Prostate gland (tissue), 2 donors: ENCODE measurements around the gene ANKRD42. TPM values are rescaled to one million over a fixed set of nuclear protein-coding genes. Genes with fewer than 3 reads are reported as not detected.

Experiments used
- DNase-seq: peaks from one replicate; pipeline ENCODE4 v3.0.0-alpha.2; 2019; ENCODE audit warnings: low spot score
- H3K27ac ChIP-seq, 2 donors: fragments of 200-600 bp; sonication (generic); 2 replicates each; pipeline ENCODE4 v1.5.1; 2017 to 2019
- H3K27me3 ChIP-seq: fragments of 200-600 bp; sonication (generic); replicated peaks from 2 replicates; pipeline ENCODE4 v1.5.1; 2019; ENCODE audit not compliant: insufficient read depth
- H3K36me3 ChIP-seq, 2 donors: fragments of 200-600 bp; sonication (generic); 1 replicate in 1 of 2; 2 replicates in 1 of 2; pipeline versions ENCODE4 v1.5.1 to v1.8.1; 2017 to 2019
- H3K4me1 ChIP-seq: fragments of 200-600 bp; sonication (generic); replicated peaks from 2 replicates; pipeline ENCODE4 v1.5.1; 2019
- H3K4me3 ChIP-seq, 2 donors: fragments of 200-600 bp; sonication (generic); 2 replicates each; pipeline ENCODE4 v1.5.1; 2017 to 2019
- H3K9me3 ChIP-seq: fragments of 200-600 bp; sonication (generic); 2 replicates; pipeline ENCODE4 v1.5.1; 2017
- POLR2A ChIP-seq: fragments of 450-650 bp; IDR thresholded peaks from one replicate; pipeline ENCODE4 v1.6.1; 2016; ENCODE audit warnings: antibody characterized with exemption, mild to moderate bottlenecking
- POLR2AphosphoS5 ChIP-seq: sonication (generic); formaldehyde crosslinking; IDR thresholded peaks from one replicate; pipeline ENCODE4 v1.6.1; 2017; ENCODE audit warnings: antibody characterized with exemption
- WGBS: methylation state at CpG from one replicate; pipeline ENCODE4 v1.1.5; 2018; 5-methylcytosine and 5-hydroxymethylcytosine counted together
- intact Hi-C: fragments of 100-400 bp; cut with DNase I; formaldehyde crosslinking; loops from one replicate; pipeline ENCODE4 v1.14.2; 2022
- total RNA-seq, 2 donors: library from RNA; depleted of rRNA; stranded (reverse); fragments of >200 nt; gene quantifications; one replicate each; pipeline ENCODE4 v1.1.0, GENCODE V29; 2016
- TF ChIP-seq, protein P1 (sequence below), 4 experiments: fragments of 200-600 bp in 2 of 4; fragments of 450-650 bp in 2 of 4; sonication (generic) in 2 of 4; IDR thresholded peaks; 1 replicate in 3 of 4; 2 replicates in 1 of 4; pipeline ENCODE4 v1.5.1; 2016 to 2019; ENCODE audit warnings: antibody characterized with exemption in 4 of 4, mild to moderate bottlenecking in 2 of 4, moderate library complexity in 2 of 4

Gene ANKRD42
- total RNA-seq, 2 donors from 2014 or later = 11.6 to 24.5 TPM

GRCh38 chr11:83222499-83222898 lies 29.0 kb downstream of the ANKRD42 start:
- no peak overlapping the region for H3K27ac ChIP-seq
- H3K27me3 ChIP-seq = no peaks in the 10 kb centered on the region
- TF ChIP-seq POLR2A (no peak), POLR2AphosphoS5 (no peak)
- TF ChIP-seq, protein P1, sequence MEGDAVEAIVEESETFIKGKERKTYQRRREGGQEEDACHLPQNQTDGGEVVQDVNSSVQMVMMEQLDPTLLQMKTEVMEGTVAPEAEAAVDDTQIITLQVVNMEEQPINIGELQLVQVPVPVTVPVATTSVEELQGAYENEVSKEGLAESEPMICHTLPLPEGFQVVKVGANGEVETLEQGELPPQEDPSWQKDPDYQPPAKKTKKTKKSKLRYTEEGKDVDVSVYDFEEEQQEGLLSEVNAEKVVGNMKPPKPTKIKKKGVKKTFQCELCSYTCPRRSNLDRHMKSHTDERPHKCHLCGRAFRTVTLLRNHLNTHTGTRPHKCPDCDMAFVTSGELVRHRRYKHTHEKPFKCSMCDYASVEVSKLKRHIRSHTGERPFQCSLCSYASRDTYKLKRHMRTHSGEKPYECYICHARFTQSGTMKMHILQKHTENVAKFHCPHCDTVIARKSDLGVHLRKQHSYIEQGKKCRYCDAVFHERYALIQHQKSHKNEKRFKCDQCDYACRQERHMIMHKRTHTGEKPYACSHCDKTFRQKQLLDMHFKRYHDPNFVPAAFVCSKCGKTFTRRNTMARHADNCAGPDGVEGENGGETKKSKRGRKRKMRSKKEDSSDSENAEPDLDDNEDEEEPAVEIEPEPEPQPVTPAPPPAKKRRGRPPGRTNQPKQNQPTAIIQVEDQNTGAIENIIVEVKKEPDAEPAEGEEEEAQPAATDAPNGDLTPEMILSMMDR (IDR thresholded peaks at IDR 0.05) = no peak
- intact Hi-C loops = no loop called here
- no peaks in the 10 kb centered on the region for H3K36me3 ChIP-seq
- H3K4me3 ChIP-seq = no peak overlapping the region
- no peaks in the 10 kb centered on the region for H3K4me1 ChIP-seq
- 97% methylated on average over 1 of the region's 1 CpG for WGBS
- no peaks in the 10 kb centered on the region for H3K9me3 ChIP-seq
- no peak for DNase-seq

DNA sequence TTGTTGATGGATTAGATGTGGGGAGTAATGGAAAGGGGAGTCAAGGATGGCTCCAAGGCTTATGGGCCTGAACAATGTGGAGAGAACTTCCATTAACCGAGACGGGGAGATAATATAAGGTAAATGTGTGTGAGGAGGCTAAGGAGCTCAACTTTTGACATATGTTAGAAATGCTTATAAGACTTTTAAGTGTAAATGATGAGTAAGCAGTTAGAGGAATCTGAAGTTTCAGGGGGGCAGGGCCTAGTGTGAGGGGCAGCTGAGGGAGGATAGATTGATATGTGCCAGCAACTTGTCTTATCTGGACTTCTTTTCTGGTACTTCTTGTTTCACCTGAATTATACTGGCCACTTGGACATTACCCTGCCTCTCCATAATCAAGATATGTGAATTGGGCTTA lies 29.9 kb downstream of the ANKRD42 start:
- Histone ChIP-seq H3K36me3 (no peaks in the 10 kb centered on the region), H3K9me3 (no peaks in the 10 kb centered on the region), H3K27me3 (no peaks in the 10 kb centered on the region), H3K27ac (no peak overlapping the region), H3K4me3 (no peak overlapping the region), H3K4me1 (no peaks in the 10 kb centered on the region)
- intact Hi-C loops = no loop called here
- WGBS = 95% methylated on average over 2 of the region's 2 CpGs
- TF ChIP-seq POLR2AphosphoS5 = no peak
- no peak for TF ChIP-seq POLR2A
- TF ChIP-seq, protein P1 (IDR thresholded peaks at IDR 0.05) = no peak
- DNase-seq = no peak

GRCh38 chr11:83235825-83236224 lies 42.3 kb downstream of the ANKRD42 start:
- H3K4me3 ChIP-seq = no peak overlapping the region
- H3K4me1 ChIP-seq = no peaks in the 10 kb centered on the region
- no peak for DNase-seq
- H3K27ac ChIP-seq = no peak overlapping the region
- intact Hi-C loops = no loop called here
- H3K36me3 ChIP-seq = no peaks in the 10 kb centered on the region
- TF ChIP-seq POLR2AphosphoS5 = no peak
- TF ChIP-seq, protein P1 (IDR thresholded peaks at IDR 0.05) = no peak
- TF ChIP-seq POLR2A = no peak
- H3K9me3 ChIP-seq = no peaks in the 10 kb centered on the region
- 28% methylated on average over 1 of the region's 1 CpG for WGBS
- no peaks in the 10 kb centered on the region for H3K27me3 ChIP-seq

DNA sequence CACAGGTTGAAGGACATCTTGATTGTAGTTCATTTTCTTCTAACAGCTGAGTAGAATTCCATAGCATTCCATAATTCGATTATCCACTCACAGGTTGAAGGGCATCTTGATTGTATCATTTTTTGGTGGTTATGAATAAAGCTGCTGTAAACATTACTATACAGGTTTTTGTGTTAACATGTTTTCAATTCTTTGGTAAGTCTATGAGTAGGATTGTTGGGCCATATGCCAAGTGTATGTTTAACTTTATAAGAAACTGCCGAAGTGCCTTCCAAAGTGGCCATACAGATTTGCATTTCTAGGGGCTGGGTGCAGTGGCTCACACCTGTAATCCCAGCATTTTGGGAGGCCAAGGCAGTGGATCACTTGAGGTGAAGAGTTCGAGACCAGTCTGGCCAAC lies 44.6 kb downstream of the ANKRD42 start:
- no peak for TF ChIP-seq POLR2AphosphoS5
- TF ChIP-seq, protein P1 (IDR thresholded peaks at IDR 0.05) = no peak
- no peak for TF ChIP-seq POLR2A
- Histone ChIP-seq H3K4me3 (no peak overlapping the region), H3K4me1 (no peaks in the 10 kb centered on the region), H3K9me3 (no peaks in the 10 kb centered on the region), H3K36me3 (no peaks in the 10 kb centered on the region), H3K27me3 (no peaks in the 10 kb centered on the region), H3K27ac (no peak overlapping the region)
- intact Hi-C loops = no loop called here
- no peak for DNase-seq
- 47% methylated on average over 3 of the region's 3 CpGs for WGBS

- Histone ChIP-seq H3K27ac (no peak overlapping the region), H3K9me3 (no peaks in the 10 kb centered on the region), H3K36me3 (no peaks in the 10 kb centered on the region), H3K4me1 (no peaks in the 10 kb centered on the region), H3K4me3 (no peak overlapping the region), H3K27me3 (no peaks in the 10 kb centered on the region)
- WGBS = 20% methylated on average over 5 of the region's 5 CpGs
- intact Hi-C loops = loop anchor here (10.0 kb wide), 1 partner anchor 517 kb away; no protein-coding TSS in a partner anchor
- peak; percentile 52 for DNase-seq
- TF ChIP-seq, protein P1 (IDR thresholded peaks at IDR 0.05) = peak in 3 of 4 experiments; percentile 46 to 53 (median 47)
- no peak for TF ChIP-seq POLR2A
- TF ChIP-seq POLR2AphosphoS5 = peak; percentile 21
Observed at GRCh38 chr11:83241291-83241946, 47.9 kb downstream of the ANKRD42 start.
